HepG2 (cell line): ENCODE results near the gene HBE1. TPM values are rescaled to one million over a fixed set of nuclear protein-coding genes. Genes with fewer than 3 reads are reported as not detected.

Experiments
- ATAC-seq: fragments of 200-7000 bp; cut with Tn5 transposase; 3 replicates; pipeline ENCODE4 v1.9.1; 2020; ENCODE audit warnings: mild to moderate bottlenecking, moderate library complexity
- BruUV-seq: library from RNA; stranded (reverse); fragments of 400-500 nt; replicated peaks from 2 replicates; lab custom pipeline; 2021; lab: Mats Ljungman, UMichigan
- CTCF ChIA-PET: fragments of 300-600 bp; formaldehyde crosslinking; extraction: SDS; loops from one replicate; lab custom pipeline; 2021; ENCODE audit warnings: low total read pairs, inconsistent platforms, low intra/inter-chr PET ratio; lab: Yijun Ruan, JAX
- POLR2A ChIA-PET: fragments of 350-600 bp; sonication (Branson Sonifier 250); formaldehyde crosslinking; loops from one replicate; lab custom pipeline; 2020; ENCODE audit warnings: antibody characterized with exemption, inconsistent platforms; lab: Yijun Ruan, JAX
- DNase-seq: peaks from one replicate; pipeline ENCODE4 v3.0.0-alpha.2; 2015; ENCODE audit warnings: low spot score
- FAIRE-seq: peaks from 3 replicates; lab custom pipeline; 2011; peaks lifted over from hg19 to GRCh38; lab: Jason Lieb, UNC
- H2AFZ ChIP-seq: one replicate; pipeline ENCODE4 v1.6.1; 2011; ENCODE audit warnings: low read length, inconsistent platforms
- H3K27ac ChIP-seq: fragments of 300-600 bp; 3 replicates; pipeline ENCODE4 v1.8.0; 2011; ENCODE audit warnings: mixed run types, mild to moderate bottlenecking, mixed read lengths, low read length, inconsistent platforms; ENCODE audit not compliant: insufficient read depth; ENCODE audit errors: extremely low read length
- H3K27me3 ChIP-seq, 2 experiments: fragments of 200-600 bp in 1 of 2; 2 replicates in 1 of 2; 3 replicates in 1 of 2; pipeline versions ENCODE4 v1.6.0 to v1.8.0; 2011; ENCODE audit warnings: low read length in 2 of 2, mild to moderate bottlenecking in 2 of 2, moderate library complexity in 2 of 2, inconsistent platforms in 1 of 2; ENCODE audit not compliant: insufficient read depth in 2 of 2, control insufficient read depth in 1 of 2
- H3K36me3 ChIP-seq, 2 experiments: fragments of 200-600 bp in 1 of 2; replicated peaks in 1 of 2; 2 replicates in 1 of 2; 3 replicates in 1 of 2; pipeline versions ENCODE4 v1.5.1 to v1.8.0; 2011; ENCODE audit warnings: low read length in 2 of 2, inconsistent platforms in 1 of 2; ENCODE audit not compliant: insufficient read depth in 2 of 2, control insufficient read depth in 1 of 2
- H3K4me1 ChIP-seq: 2 replicates; pipeline ENCODE4 v1.5.1; 2012; ENCODE audit warnings: low read length, inconsistent platforms; ENCODE audit not compliant: insufficient read depth
- H3K4me2 ChIP-seq: 2 replicates; pipeline ENCODE4 v1.6.0; 2011; ENCODE audit warnings: low read depth, low read length, inconsistent platforms
- H3K4me3 ChIP-seq, 3 experiments: fragments of 200-600 bp in 1 of 3; sonication (generic), shearing (Covaris generic) in 1 of 3; replicated peaks in 1 of 3; 2 replicates each; pipeline ENCODE4 v1.5.1; 2011 to 2016; ENCODE audit warnings: low read length in 3 of 3, inconsistent platforms in 2 of 3, low read depth in 2 of 3, mild to moderate bottlenecking in 2 of 3, control low read depth in 1 of 3, mixed read lengths in 1 of 3; ENCODE audit not compliant: insufficient read depth in 1 of 3
- H3K79me2 ChIP-seq: one replicate; pipeline ENCODE4 v1.6.1; 2011; ENCODE audit warnings: low read length, inconsistent platforms; ENCODE audit not compliant: insufficient read depth
- H3K9ac ChIP-seq: 2 replicates; pipeline ENCODE4 v1.6.0; 2011; ENCODE audit warnings: mild to moderate bottlenecking, low read depth, low read length, inconsistent platforms; ENCODE audit not compliant: insufficient read depth
- H3K9me3 ChIP-seq: 2 replicates; pipeline ENCODE4 v1.5.1; 2012; ENCODE audit warnings: mild to moderate bottlenecking, low read length
- H4K20me1 ChIP-seq: 2 replicates; pipeline ENCODE4 v1.6.0; 2011; ENCODE audit warnings: inconsistent platforms, mild to moderate bottlenecking, low read length, moderate library complexity; ENCODE audit not compliant: insufficient read depth
- DZIP1 ChIP-seq: sonication (generic); formaldehyde crosslinking; IDR thresholded peaks from 2 replicates; pipeline ENCODE4 v1.5.0; 2020; ENCODE audit warnings: mild to moderate bottlenecking, missing genetic modification reagents
- EEA1 ChIP-seq: sonication (generic); formaldehyde crosslinking; IDR thresholded peaks from 2 replicates; pipeline ENCODE4 v1.5.1; 2020; ENCODE audit warnings: mild to moderate bottlenecking, missing genetic modification reagents, borderline replicate concordance
- KAT8 ChIP-seq: IDR thresholded peaks from 2 replicates; pipeline ENCODE4 v1.6.1; 2016; ENCODE audit warnings: missing genetic modification reagents, missing compliant biosample characterization
- KLF9 ChIP-seq: IDR thresholded peaks from 2 replicates; pipeline ENCODE4 v1.6.1; 2016; ENCODE audit warnings: low read depth
- MAFK ChIP-seq, 2 experiments: IDR thresholded peaks in 1 of 2; conservative IDR thresholded peaks in 1 of 2; 2 replicates each; pipeline ENCODE4 v1.6.1; 2011; ENCODE audit warnings: improper control_type of control experiment in 2 of 2, low read length in 2 of 2
- SAP130 ChIP-seq: IDR thresholded peaks from 2 replicates; pipeline ENCODE4 v1.6.1; 2016; ENCODE audit warnings: low read depth
- U2AF1 ChIP-seq: fragments of 200-400 bp; formaldehyde crosslinking; optimal IDR thresholded peaks from 2 replicates; pipeline ENCODE3; 2017; ENCODE audit warnings: mild to moderate bottlenecking, low read depth, low read length
- YEATS4 ChIP-seq: sonication (generic); formaldehyde crosslinking; IDR thresholded peaks from 2 replicates; pipeline ENCODE4 v1.4.0; 2020; ENCODE audit warnings: missing genetic modification reagents, borderline replicate concordance
- ZFP36 ChIP-seq: fragments of 150-350 bp; IDR thresholded peaks from 2 replicates; pipeline ENCODE4 v1.6.1; 2018; ENCODE audit warnings: borderline replicate concordance, low read length, low read depth; ENCODE audit not compliant: partially characterized antibody
- ZFX ChIP-seq: sonication (generic); formaldehyde crosslinking; IDR thresholded peaks from 2 replicates; pipeline ENCODE4 v1.4.0; 2020; ENCODE audit warnings: mild to moderate bottlenecking, low read depth, missing genetic modification reagents, moderate library complexity
- ZNF616 ChIP-seq: sonication (generic); formaldehyde crosslinking; IDR thresholded peaks from 2 replicates; pipeline ENCODE4 v1.5.0; 2020; ENCODE audit warnings: low read depth, mild to moderate bottlenecking, missing genetic modification reagents
- ZNF652 ChIP-seq: IDR thresholded peaks from 2 replicates; pipeline ENCODE4 v1.6.1; 2016; ENCODE audit warnings: low read depth, borderline replicate concordance
- WGBS: methylation state at CpG from one replicate; pipeline ENCODE4 v1.1.6; 2017; ENCODE audit warnings: low lambda C conversion rate; 5-methylcytosine and 5-hydroxymethylcytosine counted together
- in situ Hi-C: cut with HindIII; loops from 2 replicates; pipeline ENCODE4 v1.10.0; 2017; ENCODE audit warnings: low pct_unique_long_range_greater_than_20kb; ENCODE audit not compliant: extremely low pct_ligation_motif_present
- intact Hi-C: fragments of 100-400 bp; cut with micrococcal nuclease; formaldehyde crosslinking; loops from one replicate; pipeline ENCODE4 v1.10.0; 2022; ENCODE audit not compliant: unreplicated experiment
- polyA plus RNA-seq, 8 experiments: library from polyadenylated mRNA; depleted of rRNA in 3 of 8; stranded (reverse) in 7 of 8; unstranded in 1 of 8; fragments of >200 nt; fragmentation: Illumina TruSeq in 4 of 8; extraction: Trizol in 4 of 8; gene quantifications; 2 replicates each; pipeline versions ENCODE4 v1.2.1 to v1.2.3, GENCODE V29; 2011 to 2016; ENCODE audit warnings: low read depth in 4 of 8, missing spikeins in 1 of 8, mixed read lengths in 1 of 8; ENCODE audit not compliant: insufficient read depth in 1 of 8
- total RNA-seq, 5 experiments: library from RNA; depleted of rRNA; stranded (reverse); fragments of >200 nt; fragmentation: Illumina TruSeq; extraction: Trizol; gene quantifications; 2 replicates each; pipeline ENCODE4 v1.2.3, GENCODE V29; 2016; ENCODE audit warnings: low read depth in 1 of 5
- TF ChIP-seq, protein P1 (sequence below): sonication (generic); formaldehyde crosslinking; conservative IDR thresholded peaks from 2 replicates; pipeline ENCODE4 v1.5.0; 2020; ENCODE audit warnings: missing genetic modification reagents

HBE1 gene
- total and polyA plus RNA-seq, 2 of the 13 experiments (the other 11 are each of a cell fraction or from before 2014, with no cell fraction given), result 0.24 to 0.35 TPM

GRCh38 chr11:5293028-5293427, 23.3 kb upstream of the HBE1 start:
- CTCF ChIA-PET, result no interaction called here
- no TSS peak for BruUV-seq

More at GRCh38 chr11:5293028-5293427, 23.3 kb upstream of the HBE1 start:
- H3K9ac ChIP-seq, result no peak overlapping the region
- no peaks in the 10 kb centered on the region for H4K20me1 ChIP-seq
- in situ Hi-C loops, result no loop called here
- H3K36me3 ChIP-seq, result no peaks in the 10 kb centered on the region
- no peaks in the 10 kb centered on the region for H3K9me3 ChIP-seq
- no peaks in the 10 kb centered on the region for H3K79me2 ChIP-seq
- H3K4me2 ChIP-seq, result no peak overlapping the region
- TF ChIP-seq ZNF652 (CRISPR knock-in tag) (no peak), KLF9 (CRISPR knock-in tag) (no peak), MAFK (conservative IDR thresholded peaks at IDR 0.05 in 1 of 2, IDR thresholded peaks at IDR 0.05 in 1 of 2; ENCODE audit: low read length in 2 of 2) (no peak), YEATS4 (no peak), DZIP1 (CRISPR knock-in tag) (no peak), ZNF616 (CRISPR knock-in tag) (no peak), U2AF1 (no peak), EEA1 (CRISPR knock-in tag) (no peak), SAP130 (CRISPR knock-in tag) (no peak), ZFP36 (no peak), ZFX (no peak), KAT8 (no peak)
- TF ChIP-seq, protein P1, sequence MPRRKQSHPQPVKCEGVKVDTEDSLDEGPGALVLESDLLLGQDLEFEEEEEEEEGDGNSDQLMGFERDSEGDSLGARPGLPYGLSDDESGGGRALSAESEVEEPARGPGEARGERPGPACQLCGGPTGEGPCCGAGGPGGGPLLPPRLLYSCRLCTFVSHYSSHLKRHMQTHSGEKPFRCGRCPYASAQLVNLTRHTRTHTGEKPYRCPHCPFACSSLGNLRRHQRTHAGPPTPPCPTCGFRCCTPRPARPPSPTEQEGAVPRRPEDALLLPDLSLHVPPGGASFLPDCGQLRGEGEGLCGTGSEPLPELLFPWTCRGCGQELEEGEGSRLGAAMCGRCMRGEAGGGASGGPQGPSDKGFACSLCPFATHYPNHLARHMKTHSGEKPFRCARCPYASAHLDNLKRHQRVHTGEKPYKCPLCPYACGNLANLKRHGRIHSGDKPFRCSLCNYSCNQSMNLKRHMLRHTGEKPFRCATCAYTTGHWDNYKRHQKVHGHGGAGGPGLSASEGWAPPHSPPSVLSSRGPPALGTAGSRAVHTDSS (CRISPR knock-in tag), result no peak
- no peak overlapping the region for H2AFZ ChIP-seq
- FAIRE-seq (no peak), DNase-seq (no peak), ATAC-seq (no peak)
- WGBS, result 19% methylated on average over 8 of the region's 8 CpGs
- H3K4me3 ChIP-seq, result no peak overlapping the region
- no peak overlapping the region for H3K27ac ChIP-seq
- intact Hi-C loops, result no loop called here
- H3K27me3 ChIP-seq, result no peaks in the 10 kb centered on the region
- H3K4me1 ChIP-seq, result no peaks in the 10 kb centered on the region
- POLR2A ChIA-PET, result no interaction called here
